ENCODE measurements around the gene ZKSCAN5. TPM values are rescaled to one million over a fixed set of nuclear protein-coding genes. Genes with fewer than 3 reads are reported as not detected.
"Not testable (repeated sequence)": the region's sequence is repeated elsewhere in the genome, so short reads cannot be mapped to it uniquely, and the experiment has no call there.

Gene ZKSCAN5
- total RNA-seq, 2 donors from 2014 or later = 5.1 to 10.2 TPM

DNA sequence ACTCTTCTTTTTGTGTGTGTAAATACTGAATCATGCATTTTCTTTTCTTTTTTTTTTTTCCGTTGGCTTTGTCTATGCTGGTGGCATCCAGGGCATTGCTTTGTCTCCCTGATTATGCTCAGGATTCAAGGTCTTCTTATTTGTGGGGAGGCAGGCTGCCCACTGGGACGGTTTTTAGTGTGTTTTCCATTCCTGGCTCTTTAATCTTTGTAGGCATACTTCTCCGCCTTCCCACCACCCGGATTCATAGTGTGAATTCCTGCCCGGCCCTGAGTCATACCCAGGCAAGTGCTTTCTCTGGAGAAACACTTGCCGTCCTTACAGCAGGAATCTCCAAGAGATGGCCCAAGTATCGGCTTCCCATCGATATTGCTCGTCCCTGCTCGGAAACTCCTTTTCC, 59.2 kb downstream of the ZKSCAN5 start:
- H3K4me3 ChIP-seq = no peak overlapping the region
- no peak for TF ChIP-seq CTCF (IDR thresholded peaks at IDR 0.05)
- ATAC-seq (ENCODE audit: insufficient number of reproducible peaks, low FRiP score, low read depth) (no peak), DNase-seq (ENCODE audit: low spot score) (no peak)
- peaks cover 54% of the 10 kb centered on the region for H3K36me3 ChIP-seq
- no peaks in the 10 kb centered on the region for H3K9me3 ChIP-seq
- no peaks in the 10 kb centered on the region for H3K27me3 ChIP-seq (replicated peaks; ENCODE audit: insufficient read depth)
- peaks cover 11 to 22% of the 10 kb centered on the region in 2 donors for H3K4me1 ChIP-seq (ENCODE audit: control insufficient read depth in 1 of 2, low read depth in 2 of 2)
- no peak overlapping the region for H3K27ac ChIP-seq

DNA sequence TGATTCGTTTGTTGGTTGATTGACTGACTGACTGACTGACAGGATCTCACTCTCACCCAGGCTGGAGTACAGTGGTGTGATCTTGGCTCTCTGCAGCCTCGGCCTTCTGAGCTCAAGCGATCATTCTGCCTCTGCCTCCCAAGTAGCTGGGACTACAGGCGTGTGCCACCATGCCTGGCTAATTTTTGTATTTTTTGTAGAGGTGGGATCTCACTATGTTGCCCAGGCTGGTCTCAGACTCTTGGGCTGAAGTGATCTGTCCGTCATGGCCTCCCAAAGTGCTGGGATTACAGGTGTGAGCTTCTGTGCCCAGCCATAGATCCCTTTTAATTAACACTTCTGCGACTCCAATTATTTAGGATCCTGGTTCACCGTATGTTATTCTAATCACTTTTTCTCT, 64.3 kb downstream of the ZKSCAN5 start:
- H3K36me3 ChIP-seq = peaks cover 56% of the 10 kb centered on the region

DNA sequence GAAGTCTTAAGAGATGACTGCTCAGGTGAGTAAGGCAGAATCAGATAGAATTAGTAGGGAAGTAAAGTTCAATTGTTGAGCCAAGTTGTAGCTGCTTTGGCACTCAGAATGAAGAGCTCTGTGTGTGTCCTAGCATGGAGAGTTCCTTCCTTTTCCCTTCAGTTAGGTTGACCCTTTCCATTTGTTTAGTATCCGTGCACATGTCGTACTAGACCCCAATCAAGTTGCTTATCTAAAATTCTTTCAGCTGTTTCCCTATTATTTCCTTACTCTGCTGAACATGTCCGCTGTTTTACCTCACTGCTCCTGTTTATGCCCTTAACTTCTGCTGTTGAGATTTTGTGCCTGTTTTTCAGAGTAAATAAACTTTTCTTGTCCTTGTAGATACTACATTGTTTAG, 67.3 kb downstream of the ZKSCAN5 start:
- Histone ChIP-seq H3K9me3 (no peaks in the 10 kb centered on the region), H3K4me3 (no peak overlapping the region), H3K4me1 (ENCODE audit: control insufficient read depth in 1 of 2, low read depth in 2 of 2) (no peaks in the 10 kb centered on the region), H3K27ac (no peak overlapping the region), H3K27me3 (replicated peaks; ENCODE audit: insufficient read depth) (no peaks in the 10 kb centered on the region), H3K36me3 (peaks cover 41% of the 10 kb centered on the region)
- no peak for TF ChIP-seq CTCF (IDR thresholded peaks at IDR 0.05)
- ATAC-seq (ENCODE audit: insufficient number of reproducible peaks, low FRiP score, low read depth) (no peak), DNase-seq (ENCODE audit: low spot score) (no peak)

More for the DNA sequence above, 64.3 kb downstream of the ZKSCAN5 start:
- ATAC-seq (ENCODE audit: insufficient number of reproducible peaks, low FRiP score, low read depth); H3K4me3 ChIP-seq; H3K27me3 ChIP-seq (replicated peaks; ENCODE audit: insufficient read depth); H3K4me1 ChIP-seq (ENCODE audit: control insufficient read depth in 1 of 2, low read depth in 2 of 2); H3K9me3 ChIP-seq; DNase-seq (ENCODE audit: low spot score); H3K27ac ChIP-seq: not testable (repeated sequence)

DNA sequence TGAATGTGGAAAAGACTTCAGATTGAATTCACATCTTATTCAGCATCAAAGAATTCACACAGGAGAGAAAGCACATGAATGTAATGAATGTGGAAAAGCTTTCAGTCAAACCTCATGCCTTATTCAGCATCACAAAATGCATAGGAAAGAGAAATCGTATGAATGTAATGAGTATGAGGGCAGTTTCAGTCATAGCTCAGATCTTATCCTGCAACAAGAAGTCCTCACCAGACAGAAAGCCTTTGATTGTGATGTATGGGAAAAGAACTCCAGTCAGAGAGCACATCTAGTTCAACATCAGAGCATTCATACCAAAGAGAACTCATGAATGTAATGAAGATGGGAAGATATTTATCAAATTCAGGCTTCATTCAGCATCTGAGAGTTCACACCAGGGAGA, 68.8 kb downstream of the ZKSCAN5 start:
- TF ChIP-seq CTCF (IDR thresholded peaks at IDR 0.05) = no peak
- H3K27ac ChIP-seq = no peak overlapping the region
- peaks cover 37% of the 10 kb centered on the region for H3K36me3 ChIP-seq

DNA sequence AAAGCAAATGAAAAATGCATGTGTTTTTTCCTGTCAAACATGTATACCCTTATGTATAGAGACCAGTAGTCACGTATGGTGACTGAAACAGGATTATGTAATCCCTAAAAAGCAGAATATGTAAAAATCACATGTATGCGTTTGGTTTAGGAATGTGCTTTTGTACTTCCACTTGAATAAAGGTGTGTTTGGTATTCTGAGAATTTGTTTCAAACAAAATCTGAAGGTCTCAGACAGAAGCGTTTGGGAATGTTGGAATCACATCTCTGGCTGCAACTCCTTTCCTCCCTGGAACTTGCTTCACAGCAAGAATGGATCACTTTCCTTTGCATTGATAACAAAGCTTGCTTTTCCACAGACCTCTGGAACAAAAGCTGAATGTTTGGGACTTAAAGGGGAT, 71.8 kb downstream of the ZKSCAN5 start:
- ATAC-seq (ENCODE audit: insufficient number of reproducible peaks, low FRiP score, low read depth) (no peak), DNase-seq (ENCODE audit: low spot score) (no peak)
- peaks cover 24% of the 10 kb centered on the region for H3K36me3 ChIP-seq
- H3K4me1 ChIP-seq (ENCODE audit: control insufficient read depth in 1 of 2, low read depth in 2 of 2) = peaks cover 0 to 11% of the 10 kb centered on the region in 2 donors
- no peak for TF ChIP-seq CTCF (IDR thresholded peaks at IDR 0.05)
- H3K9me3 ChIP-seq = no peaks in the 10 kb centered on the region
- no peaks in the 10 kb centered on the region for H3K27me3 ChIP-seq (replicated peaks; ENCODE audit: insufficient read depth)
- no peak overlapping the region for H3K4me3 ChIP-seq
- H3K27ac ChIP-seq = no peak overlapping the region

More for the DNA sequence above, 68.8 kb downstream of the ZKSCAN5 start:
- DNase-seq (ENCODE audit: low spot score) = no peak
- H3K27me3 ChIP-seq (replicated peaks; ENCODE audit: insufficient read depth) = no peaks in the 10 kb centered on the region
- H3K4me3 ChIP-seq = no peak overlapping the region
- no peaks in the 10 kb centered on the region for H3K4me1 ChIP-seq (ENCODE audit: control insufficient read depth in 1 of 2, low read depth in 2 of 2)
- no peak for ATAC-seq (ENCODE audit: insufficient number of reproducible peaks, low FRiP score, low read depth)
- no peaks in the 10 kb centered on the region for H3K9me3 ChIP-seq

GRCh38 chr7:99579281-99579955, 75.0 kb downstream of the ZKSCAN5 start:
- Histone ChIP-seq H3K27me3 (replicated peaks; ENCODE audit: insufficient read depth) (no peaks in the 10 kb centered on the region), H3K4me1 (ENCODE audit: control insufficient read depth in 1 of 2, low read depth in 2 of 2) (peaks cover 0 to 11% of the 10 kb centered on the region in 2 donors), H3K4me3 (peak overlapping the region; percentile 85), H3K36me3 (no peaks in the 10 kb centered on the region), H3K27ac (no peak overlapping the region), H3K9me3 (no peaks in the 10 kb centered on the region)
- DNase-seq (ENCODE audit: low spot score) (no peak), ATAC-seq (ENCODE audit: insufficient number of reproducible peaks, low FRiP score, low read depth) (no peak)
- no peak for TF ChIP-seq CTCF (IDR thresholded peaks at IDR 0.05)

All from thoracic aorta (tissue), 2 donors.